Measurements from ENCODE around the gene KHDC3L.

DNA sequence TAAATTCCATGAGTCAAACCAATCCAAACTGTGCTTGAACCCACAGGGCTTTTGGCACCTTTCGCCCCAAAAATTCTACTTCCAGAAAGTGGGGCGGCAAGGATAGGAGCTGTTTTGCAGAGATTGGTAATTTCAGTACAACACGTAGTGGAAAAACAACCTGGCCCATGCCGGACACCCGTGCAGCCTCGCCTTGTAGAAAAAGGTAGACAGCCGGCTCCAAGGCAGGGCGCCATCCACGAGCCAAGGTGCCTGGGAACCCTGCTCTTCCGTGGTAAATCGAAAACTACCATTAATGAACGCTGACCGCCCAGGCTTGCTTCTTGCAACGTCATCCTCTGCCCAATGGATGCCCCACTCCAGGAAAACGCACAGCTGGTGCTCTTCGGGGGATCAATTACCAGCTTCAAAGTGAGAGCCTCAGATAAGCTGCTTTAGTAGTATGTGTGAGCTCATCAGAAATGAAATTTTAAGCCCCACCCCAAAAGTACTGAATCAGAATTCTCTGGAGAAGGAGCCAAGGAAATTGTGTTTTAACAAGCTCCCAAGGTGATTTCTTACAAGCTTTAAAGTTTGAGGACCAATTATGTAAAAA lies 5.4 kb downstream of the KHDC3L start:
- TF ChIP-seq CTCF (IDR thresholded peaks at IDR 0.05; ENCODE audit: low read depth, low read length) (no peak), EZH2phosphoT487 (IDR thresholded peaks at IDR 0.05; ENCODE audit: low read depth) (no peak)

Measured in OCI-LY3 (cell line).